Panc1 (cell line): ENCODE data around the gene FLOT2. TPM values are rescaled to one million over a fixed set of nuclear protein-coding genes. Genes with fewer than 3 reads are reported as not detected.

ENCODE experiments used
- ATAC-seq: fragments of 200-7000 bp; cut with Tn5 transposase; 2 replicates; pipeline ENCODE4 v1.9.1; 2020; ENCODE audit warnings: mild to moderate bottlenecking, moderate library complexity
- BruUV-seq: library from RNA; stranded (reverse); fragments of 400-500 nt; replicated peaks from 2 replicates; lab custom pipeline; 2021; lab: Mats Ljungman, UMichigan
- CTCF ChIA-PET: fragments of 300-600 bp; sonication (Branson Sonifier 250); formaldehyde crosslinking; loops from one replicate; lab custom pipeline; 2022; ENCODE audit warnings: antibody characterized with exemption; lab: Charles Lee
- POLR2A ChIA-PET: fragments of 300-600 bp; sonication (Branson Sonifier 250); formaldehyde crosslinking; loops from one replicate; lab custom pipeline; 2022; ENCODE audit warnings: antibody characterized with exemption; lab: Charles Lee
- DNase-seq: peaks from one replicate; pipeline ENCODE4 v3.0.0-alpha.2; 2010; ENCODE audit warnings: low read depth, low spot score
- H3K27ac ChIP-seq: 2 replicates; pipeline ENCODE4 v1.5.1; 2011; ENCODE audit warnings: mild to moderate bottlenecking, low read length, inconsistent platforms
- H3K27me3 ChIP-seq: fragments of 200-500 bp; sonication (Bioruptor generic); 2 replicates; pipeline ENCODE4 v1.6.0; 2014; ENCODE audit warnings: low read length, inconsistent platforms; ENCODE audit not compliant: control insufficient read depth, insufficient read depth
- H3K36me3 ChIP-seq: fragments of 200-500 bp; sonication (Bioruptor generic); 2 replicates; pipeline ENCODE4 v1.5.1; 2014; ENCODE audit warnings: inconsistent platforms, mild to moderate bottlenecking, low read length, moderate library complexity; ENCODE audit not compliant: control insufficient read depth, insufficient read depth
- H3K4me1 ChIP-seq: 2 replicates; pipeline ENCODE4 v1.5.1; 2011; ENCODE audit warnings: inconsistent platforms, mild to moderate bottlenecking, low read length, moderate library complexity; ENCODE audit not compliant: control insufficient read depth, insufficient read depth
- H3K4me3 ChIP-seq, 2 experiments: 2 replicates each; pipeline ENCODE4 v1.5.1; 2011 to 2012; ENCODE audit warnings: low read depth in 2 of 2, low read length in 2 of 2, mild to moderate bottlenecking in 2 of 2, inconsistent platforms in 1 of 2, moderate library complexity in 1 of 2
- H3K9me3 ChIP-seq: fragments of 200-500 bp; sonication (Bioruptor generic); 2 replicates; pipeline ENCODE4 v1.5.1; 2014; ENCODE audit warnings: low read depth, mild to moderate bottlenecking, inconsistent platforms, low read length, moderate library complexity; ENCODE audit not compliant: control insufficient read depth, insufficient read depth
- CTCF ChIP-seq: fragments of 450-650 bp; IDR thresholded peaks from 2 replicates; pipeline ENCODE4 v1.5.1; 2017; ENCODE audit warnings: mild to moderate bottlenecking
- POLR2AphosphoS5 ChIP-seq: IDR thresholded peaks from 2 replicates; pipeline ENCODE4 v1.6.1; 2012; ENCODE audit warnings: mild to moderate bottlenecking, low read depth, low read length, moderate library complexity
- SIN3A ChIP-seq: IDR thresholded peaks from 2 replicates; pipeline ENCODE4 v1.6.1; 2012; ENCODE audit warnings: low read depth, mild to moderate bottlenecking, low read length, moderate library complexity, borderline replicate concordance; ENCODE audit not compliant: insufficient read depth
- TCF7L2 ChIP-seq: IDR thresholded peaks from 2 replicates; pipeline ENCODE4 v1.6.1; 2011; ENCODE audit warnings: mild to moderate bottlenecking, low read depth, low read length, inconsistent platforms
- in situ Hi-C: cut with HindIII; loops from 2 replicates; pipeline ENCODE4 v1.10.0; 2016; ENCODE audit warnings: low sequenced_read_pairs, low pct_unique_long_range_greater_than_20kb
- intact Hi-C: fragments of 100-400 bp; cut with micrococcal nuclease; formaldehyde crosslinking; loops from one replicate; pipeline ENCODE4 v1.10.0; 2022; ENCODE audit not compliant: unreplicated experiment
- total RNA-seq: library from RNA; stranded (reverse); gene quantifications from one replicate; pipeline ENCODE4 v1.2.1, GENCODE V29; 2021; ENCODE audit not compliant: unreplicated experiment
- TF ChIP-seq, protein P1 (sequence below), 2 experiments: IDR thresholded peaks; 2 replicates each; pipeline ENCODE4 v1.6.1; 2011 to 2012; ENCODE audit warnings: low read depth in 2 of 2, control low read depth in 1 of 2, low read length in 1 of 2, mild to moderate bottlenecking in 1 of 2, moderate library complexity in 1 of 2; ENCODE audit not compliant: insufficient read depth in 1 of 2

FLOT2 gene
- total RNA-seq, 1 experiment from 2014 or later = 110 TPM

GRCh38 chr17:28861393-28862203 is 35.9 kb downstream of the FLOT2 start:
- in situ Hi-C loops = no loop called here
- ChIA-PET POLR2A (no interaction called here), CTCF (no interaction called here)
- no peak for DNase-seq
- TF ChIP-seq TCF7L2 = no peak
- 0 out of 2 replicates have a peak, but pooled peaks have one; percentile 17 for TF ChIP-seq POLR2AphosphoS5
- TF ChIP-seq CTCF = no peak
- TF ChIP-seq, protein P1, sequence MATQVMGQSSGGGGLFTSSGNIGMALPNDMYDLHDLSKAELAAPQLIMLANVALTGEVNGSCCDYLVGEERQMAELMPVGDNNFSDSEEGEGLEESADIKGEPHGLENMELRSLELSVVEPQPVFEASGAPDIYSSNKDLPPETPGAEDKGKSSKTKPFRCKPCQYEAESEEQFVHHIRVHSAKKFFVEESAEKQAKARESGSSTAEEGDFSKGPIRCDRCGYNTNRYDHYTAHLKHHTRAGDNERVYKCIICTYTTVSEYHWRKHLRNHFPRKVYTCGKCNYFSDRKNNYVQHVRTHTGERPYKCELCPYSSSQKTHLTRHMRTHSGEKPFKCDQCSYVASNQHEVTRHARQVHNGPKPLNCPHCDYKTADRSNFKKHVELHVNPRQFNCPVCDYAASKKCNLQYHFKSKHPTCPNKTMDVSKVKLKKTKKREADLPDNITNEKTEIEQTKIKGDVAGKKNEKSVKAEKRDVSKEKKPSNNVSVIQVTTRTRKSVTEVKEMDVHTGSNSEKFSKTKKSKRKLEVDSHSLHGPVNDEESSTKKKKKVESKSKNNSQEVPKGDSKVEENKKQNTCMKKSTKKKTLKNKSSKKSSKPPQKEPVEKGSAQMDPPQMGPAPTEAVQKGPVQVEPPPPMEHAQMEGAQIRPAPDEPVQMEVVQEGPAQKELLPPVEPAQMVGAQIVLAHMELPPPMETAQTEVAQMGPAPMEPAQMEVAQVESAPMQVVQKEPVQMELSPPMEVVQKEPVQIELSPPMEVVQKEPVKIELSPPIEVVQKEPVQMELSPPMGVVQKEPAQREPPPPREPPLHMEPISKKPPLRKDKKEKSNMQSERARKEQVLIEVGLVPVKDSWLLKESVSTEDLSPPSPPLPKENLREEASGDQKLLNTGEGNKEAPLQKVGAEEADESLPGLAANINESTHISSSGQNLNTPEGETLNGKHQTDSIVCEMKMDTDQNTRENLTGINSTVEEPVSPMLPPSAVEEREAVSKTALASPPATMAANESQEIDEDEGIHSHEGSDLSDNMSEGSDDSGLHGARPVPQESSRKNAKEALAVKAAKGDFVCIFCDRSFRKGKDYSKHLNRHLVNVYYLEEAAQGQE (IDR thresholded peaks at IDR 0.05; ENCODE audit: insufficient read depth in 1 of 2, low read depth in 2 of 2, low read length in 1 of 2) = no peak
- TF ChIP-seq SIN3A = no peak
- H3K4me3 ChIP-seq = no peak overlapping the region
- H3K4me1 ChIP-seq = no peaks in the 10 kb centered on the region
- ATAC-seq = peak; percentile 57
- no peaks in the 10 kb centered on the region for H3K27me3 ChIP-seq
- H3K9me3 ChIP-seq = no peaks in the 10 kb centered on the region
- BruUV-seq = no TSS peak
- no peak overlapping the region for H3K27ac ChIP-seq
- intact Hi-C loops = no loop called here
- 0 out of 2 replicates have a peak, but pooled peaks cover 4% of the 10 kb centered on the region for H3K36me3 ChIP-seq

DNA sequence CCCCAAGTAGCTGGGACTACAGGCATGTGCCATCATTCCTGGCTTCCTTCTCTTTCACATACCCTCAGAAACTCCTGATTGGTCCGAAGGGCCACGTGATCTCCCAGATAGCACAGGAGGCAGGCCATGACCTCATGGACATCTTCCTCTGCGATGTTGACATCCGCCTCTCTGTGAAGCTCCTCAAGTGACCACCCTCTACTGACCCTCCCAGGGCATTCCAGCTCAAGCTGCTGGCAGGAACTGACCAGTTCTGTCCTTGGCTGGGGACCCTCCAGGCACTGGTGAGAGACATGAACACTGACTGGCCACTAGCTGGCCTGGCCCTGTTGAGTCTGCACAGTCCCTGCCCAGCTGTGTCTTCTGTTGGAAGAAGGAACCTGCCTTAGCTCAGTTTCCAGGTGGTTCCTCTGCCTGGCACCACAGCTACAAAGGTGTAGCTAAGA is 37.1 kb downstream of the FLOT2 start:
- ChIA-PET CTCF (interaction anchor here (0.6 kb wide), 1 partner anchor 19 kb away, joined by 3 read pairs; no protein-coding TSS in a partner anchor), POLR2A (interaction anchor here (0.8 kb wide), 1 partner anchor 11 kb away, joined by 3 read pairs; no protein-coding TSS in a partner anchor)
- in situ Hi-C loops = no loop called here
- no peaks in the 10 kb centered on the region for H3K9me3 ChIP-seq
- no peak for TF ChIP-seq POLR2AphosphoS5
- no peak for TF ChIP-seq TCF7L2
- H3K36me3 ChIP-seq = peaks cover 4% of the 10 kb centered on the region; the same call in 1 of the 2 replicates
- no peak overlapping the region for H3K27ac ChIP-seq
- BruUV-seq = no TSS peak
- H3K4me3 ChIP-seq = no peak overlapping the region
- intact Hi-C loops = no loop called here
- no peaks in the 10 kb centered on the region for H3K27me3 ChIP-seq
- no peak for DNase-seq
- H3K4me1 ChIP-seq = peaks cover 8% of the 10 kb centered on the region
- no peak for ATAC-seq
